Activated CD8-positive, alpha-beta memory T cell treated with anti-CD3 and anti-CD28 coated beads for 4 hours (primary cell): ENCODE measurements around the gene PDE2A.
"Not testable (repeated sequence)": the region's sequence is repeated elsewhere in the genome, so short reads cannot be mapped to it uniquely, and the experiment has no call there.

Source experiments
- DNase-seq, 2 donors: peaks; one replicate each; pipeline ENCODE4 v3.0.0-alpha.2; 2020; ENCODE audit warnings: low read depth in 2 of 2

Gene PDE2A

GRCh38 chr11:72577271-72577721, 96.9 kb downstream of the PDE2A start:
- no peak for DNase-seq

GRCh38 chr11:72576661-72577060, 97.6 kb downstream of the PDE2A start:
- no peak for DNase-seq

- no peak for DNase-seq
Observed at GRCh38 chr11:72576243-72576595, 98.0 kb downstream of the PDE2A start.

GRCh38 chr11:72575533-72576242, 98.5 kb downstream of the PDE2A start:
- no peak for DNase-seq

GRCh38 chr11:72574548-72575460, 99.4 kb downstream of the PDE2A start:
- DNase-seq = no peak

GRCh38 chr11:72573855-72574445, 100.3 kb downstream of the PDE2A start:
- no peak for DNase-seq

- no peak for DNase-seq
Observed at GRCh38 chr11:72573072-72573854, 101.0 kb downstream of the PDE2A start.

- not testable (repeated sequence) for DNase-seq
Observed at GRCh38 chr11:72572540-72572939, 101.7 kb downstream of the PDE2A start.

GRCh38 chr11:72570893-72571661, 103.1 kb downstream of the PDE2A start:
- no peak for DNase-seq

- no peak for DNase-seq
Observed at GRCh38 chr11:72569966-72570892, 104.0 kb downstream of the PDE2A start.

GRCh38 chr11:72568861-72569260, 105.4 kb downstream of the PDE2A start:
- no peak for DNase-seq

GRCh38 chr11:72562431-72562830, 111.8 kb downstream of the PDE2A start:
- DNase-seq = no peak

- DNase-seq = no peak
Observed at GRCh38 chr11:72561856-72562255, 112.4 kb downstream of the PDE2A start.

- not testable (repeated sequence) for DNase-seq
Observed at GRCh38 chr11:72560864-72561263, 113.4 kb downstream of the PDE2A start.

GRCh38 chr11:72556433-72556832, 117.8 kb downstream of the PDE2A start:
- DNase-seq = no peak

- DNase-seq = not testable (repeated sequence)
Observed at GRCh38 chr11:72555014-72555522, 119.2 kb downstream of the PDE2A start.

GRCh38 chr11:72553706-72554105, 120.5 kb downstream of the PDE2A start:
- no peak for DNase-seq

GRCh38 chr11:72552399-72552910, 121.8 kb downstream of the PDE2A start:
- DNase-seq = no peak

GRCh38 chr11:72551571-72551970, 122.7 kb downstream of the PDE2A start:
- no peak for DNase-seq
